Dermis lymphatic vessel endothelial cell (primary cell): ENCODE measurements around the gene PINK1. TPM values are rescaled to one million over a fixed set of nuclear protein-coding genes. Genes with fewer than 3 reads are reported as not detected.

Experiments used
- total RNA-seq: library from RNA; depleted of rRNA; stranded (reverse); fragments of >200 nt; gene quantifications from 2 replicates; pipeline ENCODE4 v1.2.1, GENCODE V29; 2014

The PINK1 gene
- total RNA-seq = 79.5 and 96.4 TPM in 2 replicates

GRCh38 chr1:20633190-20634064 is at the start of gene PINK1:
Gene PINK1 (plus strand): TSS chr1:20633458. CDS start chr1:20633549, 91 bp downstream.

GRCh38 chr1:20588634-20589225 is 44.5 kb upstream of the PINK1 start, which contains the start of gene CDA:
Gene CDA (plus strand): TSS chr1:20589097. CDS start chr1:20589130, 33 bp downstream.

GRCh38 chr1:20661207-20662109 is 28.2 kb downstream of the PINK1 start, which contains the start of gene DDOST:
Gene DDOST (minus strand): TSS chr1:20661369. CDS start chr1:20661350, 19 bp downstream.

Other genes with a start within 250 kb of the PINK1 start
- gene CAMK2N1, start 147.2 kb upstream of the PINK1 start, total RNA-seq = 0.33 and 0.60 TPM in 2 replicates
- gene MUL1, start 125.3 kb upstream of the PINK1 start, total RNA-seq = 22.2 and 28.0 TPM in 2 replicates
- gene FAM43B, start 80.9 kb upstream of the PINK1 start, total RNA-seq = not detected in 2 replicates
- gene CDA, start 44.4 kb upstream of the PINK1 start, total RNA-seq = 0.43 and 0.95 TPM in 2 replicates
- 319 and 341 TPM in 2 replicates for gene DDOST, start 27.9 kb downstream of the PINK1 start, total RNA-seq
- 23.4 and 24.5 TPM in 2 replicates for gene KIF17, start 84.5 kb downstream of the PINK1 start, total RNA-seq
- gene SH2D5, start 99.2 kb downstream of the PINK1 start, total RNA-seq = 0.11 and 0.17 TPM in 2 replicates
- 218 and 251 TPM in 2 replicates for gene HP1BP3, start 153.8 kb downstream of the PINK1 start, total RNA-seq